GM12874 (cell line): ENCODE results near the gene SEMA6C.
A peak's percentile ranks its signal among the peaks of the same experiment; 100 is the strongest.

Source experiments
- CTCF ChIP-seq: IDR thresholded peaks from 2 replicates; pipeline ENCODE4 v1.5.1; 2011; ENCODE audit warnings: low read depth, mild to moderate bottlenecking, control low read depth, low read length, moderate library complexity; ENCODE audit not compliant: insufficient read depth

SEMA6C gene

GRCh38 chr1:151176514-151177045 lies 30.1 kb upstream of the SEMA6C start:
- TF ChIP-seq CTCF, result no peak

- TF ChIP-seq CTCF, result peak; percentile 62; the same call in 1 of the 2 replicates
Observed at GRCh38 chr1:151175863-151176262, 29.4 kb upstream of the SEMA6C start, which contains the start of gene TMOD4. Gene TMOD4 (minus strand): TSS chr1:151175981. CDS start chr1:151174875, 1,106 bp downstream.

GRCh38 chr1:151175041-151175741 lies 28.8 kb upstream of the SEMA6C start:
- TF ChIP-seq CTCF, result no peak

GRCh38 chr1:151171190-151171589 lies 24.8 kb upstream of the SEMA6C start:
- no peak for TF ChIP-seq CTCF

- TF ChIP-seq CTCF, result no peak
Observed at GRCh38 chr1:151167116-151167515, 20.7 kb upstream of the SEMA6C start.

- no peak for TF ChIP-seq CTCF
Observed at GRCh38 chr1:151166505-151166956, 20.1 kb upstream of the SEMA6C start.

- no peak for TF ChIP-seq CTCF
Observed at GRCh38 chr1:151165738-151166504, 19.5 kb upstream of the SEMA6C start, which contains the start of the genes LYSMD1 and SCNM1. Gene LYSMD1 (minus strand): TSS chr1:151165902. CDS start chr1:151165258, 644 bp downstream. Gene SCNM1 (plus strand): TSS chr1:151166144. CDS start chr1:151166153, 9 bp downstream.
